Endothelial cell of umbilical vein (primary cell): ENCODE data around the gene AMIGO3. TPM values are rescaled to one million over a fixed set of nuclear protein-coding genes. Genes with fewer than 3 reads are reported as not detected.

Experiments used
- BruUV-seq: library from RNA; stranded (reverse); fragments of 400-500 nt; replicated peaks from 2 replicates; lab custom pipeline; 2021; lab: Mats Ljungman, UMichigan
- CTCF ChIA-PET: fragments of 300-600, 350-600 bp; sonication (Branson Sonifier 250); formaldehyde crosslinking; loops from one replicate; lab custom pipeline; 2021; ENCODE audit warnings: antibody characterized with exemption, inconsistent platforms; lab: Charles Lee
- POLR2A ChIA-PET: fragments of 300-600, 350-600 bp; sonication (Branson Sonifier 250); formaldehyde crosslinking; loops from one replicate; lab custom pipeline; 2021; ENCODE audit warnings: antibody characterized with exemption, inconsistent platforms; lab: Charles Lee
- DNase-seq: peaks from one replicate; pipeline ENCODE4 v3.0.0-alpha.2; 2011; ENCODE audit warnings: low read depth, low spot score
- FAIRE-seq: peaks from 2 replicates; lab custom pipeline; 2011; peaks lifted over from hg19 to GRCh38; lab: Jason Lieb, UNC
- H2AFZ ChIP-seq: 2 replicates; pipeline ENCODE4 v1.6.0; 2012; ENCODE audit warnings: low read depth, low read length, control low read depth, inconsistent platforms
- H3K27ac ChIP-seq: 2 replicates; pipeline ENCODE4 v1.5.1; 2011; ENCODE audit warnings: low read depth, mild to moderate bottlenecking, control low read depth, low read length, moderate library complexity; ENCODE audit not compliant: insufficient read depth
- H3K27me3 ChIP-seq, 2 experiments: 2 replicates each; pipeline versions ENCODE4 v1.6.0 to v1.6.1; 2011; ENCODE audit warnings: low read length in 2 of 2, mixed read lengths in 1 of 2; ENCODE audit not compliant: control insufficient read depth in 2 of 2, insufficient read depth in 2 of 2
- H3K36me3 ChIP-seq, 2 experiments: 2 replicates in 1 of 2; 3 replicates in 1 of 2; pipeline ENCODE4 v1.5.1; 2011; ENCODE audit warnings: low read length in 2 of 2, mild to moderate bottlenecking in 1 of 2, moderate library complexity in 1 of 2; ENCODE audit not compliant: control insufficient read depth in 2 of 2, insufficient read depth in 2 of 2; ENCODE audit errors: extremely low read depth in 1 of 2
- H3K4me1 ChIP-seq: 3 replicates; pipeline ENCODE4 v1.5.1; 2011; ENCODE audit warnings: mild to moderate bottlenecking, low read length; ENCODE audit not compliant: control insufficient read depth, insufficient read depth; ENCODE audit errors: extremely low read depth
- H3K4me2 ChIP-seq: 2 replicates; pipeline ENCODE4 v1.6.1; 2011; ENCODE audit warnings: low read length, control low read depth, mixed read lengths; ENCODE audit not compliant: insufficient read depth
- H3K4me3 ChIP-seq, 3 experiments: fragments of 200-600 bp in 1 of 3; sonication (generic), shearing (Covaris generic) in 1 of 3; replicated peaks in 1 of 3; 2 replicates each; pipeline ENCODE4 v1.5.1; 2011 to 2016; ENCODE audit warnings: control low read depth in 3 of 3, low read length in 3 of 3, mild to moderate bottlenecking in 2 of 3, inconsistent platforms in 1 of 3, low read depth in 1 of 3, moderate library complexity in 1 of 3; ENCODE audit not compliant: insufficient read depth in 1 of 3
- H3K79me2 ChIP-seq: 2 replicates; pipeline ENCODE4 v1.6.0; 2012; ENCODE audit warnings: low read length, inconsistent platforms; ENCODE audit not compliant: control insufficient read depth, insufficient read depth
- H3K9ac ChIP-seq: replicated peaks from 2 replicates; pipeline ENCODE3; 2011; ENCODE audit warnings: low read length, control low read depth; ENCODE audit not compliant: insufficient read depth; ENCODE audit errors: extremely low read depth
- H3K9me1 ChIP-seq: replicated peaks from 3 replicates; pipeline ENCODE4 v1.6.0; 2011; ENCODE audit warnings: mild to moderate bottlenecking, low read length; ENCODE audit not compliant: control insufficient read depth, insufficient read depth; ENCODE audit errors: extremely low read depth
- H3K9me3 ChIP-seq: replicated peaks from 2 replicates; pipeline ENCODE4 v1.5.1; 2012; ENCODE audit warnings: low read length, inconsistent platforms; ENCODE audit not compliant: control insufficient read depth, insufficient read depth
- H4K20me1 ChIP-seq: replicated peaks from 2 replicates; pipeline ENCODE3; 2011; ENCODE audit warnings: mild to moderate bottlenecking, low read length; ENCODE audit not compliant: control insufficient read depth, insufficient read depth; ENCODE audit errors: extremely low read depth
- EZH2 ChIP-seq: IDR thresholded peaks from 2 replicates; pipeline ENCODE4 v1.6.1; 2012; ENCODE audit warnings: borderline replicate concordance, low read depth, mild to moderate bottlenecking, moderate library complexity, low read length, inconsistent platforms; ENCODE audit not compliant: severe bottlenecking
- FOS ChIP-seq: IDR thresholded peaks from 2 replicates; pipeline ENCODE4 v1.6.1; 2011; ENCODE audit warnings: mild to moderate bottlenecking, low read length, moderate library complexity, borderline replicate concordance; ENCODE audit not compliant: insufficient read depth
- GATA2 ChIP-seq: IDR thresholded peaks from 2 replicates; pipeline ENCODE4 v1.7.0; 2011; ENCODE audit warnings: low read depth, mild to moderate bottlenecking, moderate library complexity, mixed read lengths, low read length; ENCODE audit not compliant: insufficient read length, insufficient read depth
- JUN ChIP-seq: IDR thresholded peaks from 2 replicates; pipeline ENCODE4 v1.6.1; 2011; ENCODE audit warnings: borderline replicate concordance, low read depth; ENCODE audit not compliant: insufficient read length, insufficient read depth
- MYC ChIP-seq: IDR thresholded peaks from one replicate; pipeline ENCODE4 v1.6.1; 2011; ENCODE audit warnings: mild to moderate bottlenecking, low read depth, low read length
- POLR2A ChIP-seq: IDR thresholded peaks from 2 replicates; pipeline ENCODE4 v1.6.1; 2012; ENCODE audit warnings: low read depth, mild to moderate bottlenecking, control low read depth, low read length
- POLR2AphosphoS5 ChIP-seq: IDR thresholded peaks from 2 replicates; pipeline ENCODE4 v1.6.1; 2012; ENCODE audit warnings: low read depth, mild to moderate bottlenecking, control low read depth, low read length, moderate library complexity; ENCODE audit not compliant: insufficient read depth
- dilution Hi-C: fragments of 300-500 bp; cut with MboI; formaldehyde crosslinking; loops from one replicate; pipeline ENCODE4 v1.15.0; 2019; ENCODE audit warnings: low sequenced_read_pairs; ENCODE audit not compliant: extremely low pct_ligation_motif_present
- intact Hi-C: fragments of 100-400 bp; cut with micrococcal nuclease; formaldehyde crosslinking; loops from one replicate; pipeline ENCODE4 v1.10.0; 2022
- polyA plus RNA-seq, 4 experiments: library from polyadenylated mRNA; depleted of rRNA in 3 of 4; stranded (reverse) in 3 of 4; unstranded in 1 of 4; fragments of >200 nt; gene quantifications; 2 replicates each; pipeline versions ENCODE4 v1.2.1 to v1.2.3, GENCODE V29; 2011 to 2012; ENCODE audit warnings: missing spikeins in 1 of 4
- total RNA-seq: library from RNA; stranded (reverse); gene quantifications from 2 replicates; pipeline ENCODE4 v1.2.3, GENCODE V29; 2021
- TF ChIP-seq, protein P1 (sequence below): IDR thresholded peaks from 2 replicates; pipeline ENCODE4 v1.6.1; 2011; ENCODE audit not compliant: insufficient read depth, insufficient read length
- TF ChIP-seq, protein P2 (sequence below), 2 donors: IDR thresholded peaks; 1 replicate in 1 of 2; 2 replicates in 1 of 2; pipeline ENCODE4 v1.5.1; 2011; ENCODE audit warnings: low read length in 2 of 2, mild to moderate bottlenecking in 2 of 2, moderate library complexity in 2 of 2, control low read depth in 1 of 2, inconsistent platforms in 1 of 2, low read depth in 1 of 2; ENCODE audit not compliant: insufficient read depth in 1 of 2; ENCODE audit errors: extremely low read depth in 1 of 2

AMIGO3 gene
- total and polyA plus RNA-seq, 2 donors (not counting 3 experiments of a cell fraction or from before 2014, with no cell fraction given), result 0.21 TPM; not detected in 1

DNA sequence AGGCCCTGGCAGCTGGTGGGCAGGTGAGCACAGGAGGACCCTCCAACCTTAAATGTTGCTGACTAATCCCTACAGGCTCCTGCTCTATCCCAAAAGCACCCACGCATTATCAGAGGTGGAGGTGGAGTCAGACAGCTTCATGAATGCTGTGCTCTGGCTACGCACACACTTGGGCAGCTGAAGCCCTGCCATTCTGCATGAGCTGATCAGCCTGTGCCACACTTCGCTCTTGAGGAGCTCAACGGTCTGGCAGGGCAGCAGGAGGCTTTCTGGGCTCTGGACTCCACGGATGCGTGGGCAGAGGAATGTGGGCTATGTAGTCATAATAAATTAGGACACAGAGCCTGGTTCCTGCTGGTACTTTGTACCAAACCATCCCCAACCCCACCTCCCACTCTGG is 36.3 kb downstream of the AMIGO3 start:
- Histone ChIP-seq H3K27ac (no peak overlapping the region), H3K79me2 (no peaks in the 10 kb centered on the region), H4K20me1 (no peaks in the 10 kb centered on the region), H3K36me3 (peaks cover 0 to 13% of the 10 kb centered on the region in 2 experiments), H3K27me3 (peaks cover 0 to 2% of the 10 kb centered on the region in 2 experiments), H3K9me3 (no peaks in the 10 kb centered on the region), H3K4me1 (no peaks in the 10 kb centered on the region), H3K9me1 (no peaks in the 10 kb centered on the region), H3K4me3 (no peak overlapping the region), H3K4me2 (no peak overlapping the region), H3K9ac (no peak overlapping the region), H2AFZ (no peak overlapping the region)
- DNase-seq (no peak), FAIRE-seq (no peak)
- CTCF ChIA-PET, result no interaction called here
- dilution Hi-C loops, result no loop called here
- no peak for TF ChIP-seq FOS
- intact Hi-C loops, result no loop called here
- no TSS peak for BruUV-seq
- POLR2A ChIA-PET, result no interaction called here

DNA sequence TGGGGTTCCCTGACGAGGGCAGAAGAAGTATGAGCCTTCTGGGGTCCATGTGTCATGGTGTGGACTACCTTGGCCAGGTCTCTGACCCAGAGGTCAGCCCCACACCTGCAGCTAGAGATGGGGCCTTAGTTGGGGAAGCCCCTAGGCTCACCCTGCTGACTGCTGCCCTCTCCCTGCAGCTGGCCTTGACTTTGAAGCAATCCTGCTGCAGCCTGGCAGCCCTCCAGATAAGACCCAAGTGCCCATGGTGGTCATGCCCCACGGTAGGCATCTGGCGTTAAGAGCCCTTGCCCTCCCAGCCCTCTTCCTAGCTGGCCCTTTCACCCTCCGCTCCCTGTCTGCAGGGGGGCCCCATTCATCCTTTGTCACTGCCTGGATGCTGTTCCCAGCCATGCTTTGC is 37.9 kb downstream of the AMIGO3 start:
- TF ChIP-seq, protein P1, sequence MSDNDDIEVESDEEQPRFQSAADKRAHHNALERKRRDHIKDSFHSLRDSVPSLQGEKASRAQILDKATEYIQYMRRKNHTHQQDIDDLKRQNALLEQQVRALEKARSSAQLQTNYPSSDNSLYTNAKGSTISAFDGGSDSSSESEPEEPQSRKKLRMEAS, result no peak
- TF ChIP-seq GATA2 (no peak), FOS (no peak), EZH2 (no peak), POLR2AphosphoS5 (no peak), JUN (no peak), POLR2A (no peak), MYC (no peak)
- TF ChIP-seq, protein P2, sequence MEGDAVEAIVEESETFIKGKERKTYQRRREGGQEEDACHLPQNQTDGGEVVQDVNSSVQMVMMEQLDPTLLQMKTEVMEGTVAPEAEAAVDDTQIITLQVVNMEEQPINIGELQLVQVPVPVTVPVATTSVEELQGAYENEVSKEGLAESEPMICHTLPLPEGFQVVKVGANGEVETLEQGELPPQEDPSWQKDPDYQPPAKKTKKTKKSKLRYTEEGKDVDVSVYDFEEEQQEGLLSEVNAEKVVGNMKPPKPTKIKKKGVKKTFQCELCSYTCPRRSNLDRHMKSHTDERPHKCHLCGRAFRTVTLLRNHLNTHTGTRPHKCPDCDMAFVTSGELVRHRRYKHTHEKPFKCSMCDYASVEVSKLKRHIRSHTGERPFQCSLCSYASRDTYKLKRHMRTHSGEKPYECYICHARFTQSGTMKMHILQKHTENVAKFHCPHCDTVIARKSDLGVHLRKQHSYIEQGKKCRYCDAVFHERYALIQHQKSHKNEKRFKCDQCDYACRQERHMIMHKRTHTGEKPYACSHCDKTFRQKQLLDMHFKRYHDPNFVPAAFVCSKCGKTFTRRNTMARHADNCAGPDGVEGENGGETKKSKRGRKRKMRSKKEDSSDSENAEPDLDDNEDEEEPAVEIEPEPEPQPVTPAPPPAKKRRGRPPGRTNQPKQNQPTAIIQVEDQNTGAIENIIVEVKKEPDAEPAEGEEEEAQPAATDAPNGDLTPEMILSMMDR (IDR thresholded peaks at IDR 0.05; ENCODE audit: extremely low read depth in 1 of 2, insufficient read depth in 1 of 2, low read depth in 1 of 2, low read length in 2 of 2), result no peak
- no peak for FAIRE-seq
- no peaks in the 10 kb centered on the region for H4K20me1 ChIP-seq
- H3K36me3 ChIP-seq, result peaks cover 0 to 13% of the 10 kb centered on the region in 2 experiments
- intact Hi-C loops (no loop called here), dilution Hi-C loops (no loop called here)
- POLR2A ChIA-PET, result no interaction called here
- DNase-seq, result no peak
- no peaks in the 10 kb centered on the region for H3K4me1 ChIP-seq
- no TSS peak for BruUV-seq
- H3K27me3 ChIP-seq, result peaks cover 0 to 2% of the 10 kb centered on the region in 2 experiments
- H3K4me2 ChIP-seq, result no peak overlapping the region
- H3K9me3 ChIP-seq, result no peaks in the 10 kb centered on the region
- H3K79me2 ChIP-seq, result no peaks in the 10 kb centered on the region
- no peaks in the 10 kb centered on the region for H3K9me1 ChIP-seq
- CTCF ChIA-PET, result no interaction called here
- H2AFZ ChIP-seq, result no peak overlapping the region
- H3K9ac ChIP-seq, result no peak overlapping the region
- H3K27ac ChIP-seq, result no peak overlapping the region
- no peak overlapping the region for H3K4me3 ChIP-seq
